Liver (tissue), 9 donors: ENCODE results near the gene CCDC91. TPM values are rescaled to one million over a fixed set of nuclear protein-coding genes. Genes with fewer than 3 reads are reported as not detected.
A peak's percentile ranks its signal among the peaks of the same experiment; 100 is the strongest.

Experiments
- DNase-seq: peaks from one replicate; pipeline ENCODE4 v3.0.0-alpha.2; 2017; ENCODE audit warnings: low spot score
- H3K27ac ChIP-seq, 2 donors: one replicate each; pipeline ENCODE4 v1.7.0; 2013; ENCODE audit warnings: inconsistent platforms in 2 of 2, low read length in 2 of 2, control low read depth in 1 of 2, low read depth in 1 of 2, mild to moderate bottlenecking in 1 of 2
- H3K27me3 ChIP-seq, 4 donors: one replicate each; pipeline versions ENCODE4 v1.6.1 to v1.7.0; 2013; ENCODE audit warnings: low read length in 3 of 4, inconsistent platforms in 1 of 4, mild to moderate bottlenecking in 1 of 4, moderate library complexity in 1 of 4; ENCODE audit not compliant: control insufficient read depth in 4 of 4, insufficient read depth in 4 of 4
- H3K36me3 ChIP-seq, 4 donors: one replicate each; pipeline versions ENCODE4 v1.6.1 to v1.7.0; 2013; ENCODE audit warnings: low read length in 3 of 4, mild to moderate bottlenecking in 3 of 4, low read depth in 1 of 4, moderate library complexity in 1 of 4; ENCODE audit not compliant: control insufficient read depth in 4 of 4, insufficient read depth in 3 of 4
- H3K4me1 ChIP-seq, 4 donors: one replicate each; pipeline versions ENCODE4 v1.6.1 to v1.7.0; 2013; ENCODE audit warnings: low read length in 3 of 4, mild to moderate bottlenecking in 3 of 4, moderate library complexity in 1 of 4; ENCODE audit not compliant: control insufficient read depth in 4 of 4, insufficient read depth in 4 of 4
- H3K4me3 ChIP-seq, 3 donors: one replicate each; pipeline versions ENCODE4 v1.6.1 to v1.7.0; 2013; ENCODE audit warnings: low read length in 3 of 3, control low read depth in 1 of 3, low read depth in 1 of 3, mild to moderate bottlenecking in 1 of 3
- H3K9ac ChIP-seq, 2 donors: one replicate each; pipeline ENCODE4 v1.7.0; 2013; ENCODE audit warnings: low read length in 2 of 2, mild to moderate bottlenecking in 2 of 2, moderate library complexity in 2 of 2, control low read depth in 1 of 2, low read depth in 1 of 2
- H3K9me3 ChIP-seq, 4 donors: one replicate each; pipeline versions ENCODE4 v1.6.1 to v1.7.0; 2013; ENCODE audit warnings: low read length in 3 of 4; ENCODE audit not compliant: control insufficient read depth in 4 of 4
- ATF3 ChIP-seq: IDR thresholded peaks from 2 replicates; pipeline ENCODE4 v1.6.1; 2016; ENCODE audit warnings: antibody characterized with exemption
- EGR1 ChIP-seq, 2 donors: IDR thresholded peaks; 2 replicates each; pipeline ENCODE4 v1.6.1; 2016 to 2018; ENCODE audit warnings: antibody characterized with exemption in 2 of 2, low read depth in 2 of 2
- FOXA1 ChIP-seq: IDR thresholded peaks from 2 replicates; pipeline ENCODE4 v1.6.1; 2016; ENCODE audit warnings: antibody characterized with exemption
- FOXA2 ChIP-seq: IDR thresholded peaks from 2 replicates; pipeline ENCODE4 v1.6.1; 2016; ENCODE audit warnings: antibody characterized with exemption
- GABPA ChIP-seq, 2 donors: IDR thresholded peaks in 1 of 2; conservative IDR thresholded peaks in 1 of 2; 2 replicates each; pipeline ENCODE4 v1.6.1; 2016; ENCODE audit warnings: antibody characterized with exemption in 2 of 2, mild to moderate bottlenecking in 1 of 2, moderate library complexity in 1 of 2
- HNF4A ChIP-seq, 2 donors: conservative IDR thresholded peaks; 2 replicates each; pipeline ENCODE4 v1.6.1; 2016; ENCODE audit warnings: antibody characterized with exemption in 2 of 2, mild to moderate bottlenecking in 2 of 2
- JUND ChIP-seq, 2 donors: IDR thresholded peaks; 2 replicates each; pipeline ENCODE4 v1.6.1; 2016; ENCODE audit warnings: antibody characterized with exemption in 2 of 2
- MAX ChIP-seq: IDR thresholded peaks from 2 replicates; pipeline ENCODE4 v1.6.1; 2016; ENCODE audit warnings: antibody characterized with exemption
- NR2F2 ChIP-seq: IDR thresholded peaks from 2 replicates; pipeline ENCODE4 v1.6.1; 2016; ENCODE audit warnings: antibody characterized with exemption
- REST ChIP-seq: IDR thresholded peaks from 2 replicates; pipeline ENCODE4 v1.6.1; 2016; ENCODE audit warnings: antibody characterized with exemption, mild to moderate bottlenecking
- RXRA ChIP-seq, 2 donors: IDR thresholded peaks; 2 replicates each; pipeline ENCODE4 v1.6.1; 2017 to 2018; ENCODE audit warnings: antibody characterized with exemption in 2 of 2, mild to moderate bottlenecking in 1 of 2
- SP1 ChIP-seq: IDR thresholded peaks from 2 replicates; pipeline ENCODE4 v1.6.1; 2018; ENCODE audit warnings: antibody characterized with exemption, mild to moderate bottlenecking
- TAF1 ChIP-seq: conservative IDR thresholded peaks from 2 replicates; pipeline ENCODE4 v1.6.1; 2016; ENCODE audit warnings: antibody characterized with exemption, mild to moderate bottlenecking
- YY1 ChIP-seq: IDR thresholded peaks from 2 replicates; pipeline ENCODE4 v1.6.1; 2016; ENCODE audit warnings: antibody characterized with exemption, mild to moderate bottlenecking
- ZBTB33 ChIP-seq: IDR thresholded peaks from 2 replicates; pipeline ENCODE4 v1.6.1; 2016; ENCODE audit warnings: antibody characterized with exemption
- WGBS: extraction: QIAGEN DNeasy Blood & Tissue Kit; methylation state at CpG from one replicate; pipeline ENCODE4 v1.1.7; 2013; 5-methylcytosine and 5-hydroxymethylcytosine counted together
- polyA plus RNA-seq, 2 donors: library from polyadenylated mRNA; stranded (reverse) in 1 of 2; unstranded in 1 of 2; fragments of 200-250 nt in 1 of 2; fragments of >200 nt in 1 of 2; fragmentation: Nextera tagmentation in 1 of 2; extraction: Ambion mirVana in 1 of 2; gene quantifications; one replicate each; pipeline versions ENCODE4 v1.2.1 to v1.2.3, GENCODE V29; 2013 to 2015
- total RNA-seq, 2 donors: library from RNA; depleted of rRNA; stranded (reverse); fragments of >200 nt; gene quantifications; one replicate each; pipeline ENCODE4 v1.2.3, GENCODE V29; 2014
- donor health status: healthy.
- donor health status: healthy.
- donor health status: healthy.
- donor health status: healthy.
- donor health status: healthy.

Gene CCDC91
- total and polyA plus RNA-seq, 4 donors = 8.4 to 29.0 (median 15.1) TPM

- H3K27ac ChIP-seq = no peak overlapping the region
- DNase-seq = no peak
Observed at GRCh38 chr12:28242129-28242495, 51.9 kb downstream of the CCDC91 start.

GRCh38 chr12:28242496-28243309 is 52.4 kb downstream of the CCDC91 start:
- H3K27me3 ChIP-seq = no peaks in the 10 kb centered on the region
- no peaks in the 10 kb centered on the region for H3K9me3 ChIP-seq
- H3K27ac ChIP-seq = no peak overlapping the region
- WGBS = 90% methylated on average over 9 of the region's 9 CpGs
- no peak overlapping the region for H3K4me3 ChIP-seq
- peak; percentile 34 for DNase-seq
- peaks cover 0 to 8% (median 5%) of the 10 kb centered on the region in 4 donors for H3K4me1 ChIP-seq
- H3K36me3 ChIP-seq = no peaks in the 10 kb centered on the region
- TF ChIP-seq FOXA2 = no peak
- TF ChIP-seq JUND (IDR thresholded peaks at IDR 0.05) = no peak
- no peak for TF ChIP-seq NR2F2
- TF ChIP-seq MAX = no peak
- H3K9ac ChIP-seq = no peak overlapping the region

More at GRCh38 chr12:28242129-28242495, 51.9 kb downstream of the CCDC91 start:
- Histone ChIP-seq H3K36me3 (no peaks in the 10 kb centered on the region), H3K4me3 (no peak overlapping the region), H3K27me3 (no peaks in the 10 kb centered on the region), H3K9ac (no peak overlapping the region), H3K9me3 (no peaks in the 10 kb centered on the region), H3K4me1 (peaks cover 3 to 8% (median 5%) of the 10 kb centered on the region in 4 donors)
- TF ChIP-seq MAX = no peak
- peak; percentile 10 to 14 for TF ChIP-seq HNF4A (conservative IDR thresholded peaks at IDR 0.05)
- 67% methylated on average over 2 of the region's 2 CpGs for WGBS

GRCh38 chr12:28243310-28243633 is 53.0 kb downstream of the CCDC91 start:
- TF ChIP-seq ATF3 (no peak), GABPA (IDR thresholded peaks at IDR 0.05 in 1 of 2, conservative IDR thresholded peaks at IDR 0.05 in 1 of 2) (no peak), EGR1 (IDR thresholded peaks at IDR 0.05; ENCODE audit: low read depth in 2 of 2) (no peak), SP1 (no peak), FOXA1 (no peak), NR2F2 (no peak), TAF1 (no peak), YY1 (no peak), RXRA (IDR thresholded peaks at IDR 0.05) (no peak), ZBTB33 (no peak), MAX (no peak), REST (no peak), JUND (IDR thresholded peaks at IDR 0.05) (no peak), HNF4A (conservative IDR thresholded peaks at IDR 0.05) (no peak)
- 89% methylated on average over 2 of the region's 2 CpGs for WGBS
- Histone ChIP-seq H3K9me3 (no peaks in the 10 kb centered on the region), H3K27me3 (no peaks in the 10 kb centered on the region), H3K9ac (no peak overlapping the region), H3K4me3 (no peak overlapping the region), H3K36me3 (no peaks in the 10 kb centered on the region), H3K4me1 (peaks cover 0 to 8% (median 5%) of the 10 kb centered on the region in 4 donors), H3K27ac (no peak overlapping the region)
- no peak for DNase-seq
